NCI-H345 treated with DMSO at 0.1 percent for 48 hours (cell line): ENCODE measurements around the gene DDX24.

ENCODE experiments used
- DNase-seq: peaks from one replicate; lab custom pipeline; 2025; ENCODE audit not compliant: unreplicated experiment; lab: John Stamatoyannopoulos, UW

The DDX24 gene

GRCh38 chr14:94050231-94050880 is 30.6 kb downstream of the DDX24 start:
- DNase-seq, result no peak

- DNase-seq, result no peak
Observed at GRCh38 chr14:94049625-94050023, 31.4 kb downstream of the DDX24 start.

GRCh38 chr14:94048691-94049624 is 32.0 kb downstream of the DDX24 start:
- peak; percentile 53 for DNase-seq

DNA sequence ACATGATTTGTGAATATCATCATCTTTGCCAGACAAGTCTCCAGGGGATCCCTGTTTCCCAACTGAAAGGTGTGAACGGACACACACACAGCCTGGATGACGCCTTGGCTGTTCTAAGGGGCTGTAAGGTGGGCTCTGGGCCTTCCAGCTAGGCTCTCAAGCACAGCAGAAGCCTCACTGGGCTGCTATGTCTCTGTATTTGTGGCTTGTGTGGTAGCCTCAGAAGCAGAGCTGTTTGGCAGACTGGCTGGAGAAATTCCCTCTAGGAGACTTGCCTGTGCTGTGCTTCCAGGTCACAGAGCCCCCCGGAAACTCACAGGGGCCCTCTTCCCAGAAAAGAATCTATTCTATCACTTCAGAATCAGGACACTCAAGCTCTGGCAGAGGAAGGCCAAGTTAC is 33.4 kb downstream of the DDX24 start:
- no peak for DNase-seq

- no peak for DNase-seq
Observed at GRCh38 chr14:94046696-94047250, 34.2 kb downstream of the DDX24 start.

DNA sequence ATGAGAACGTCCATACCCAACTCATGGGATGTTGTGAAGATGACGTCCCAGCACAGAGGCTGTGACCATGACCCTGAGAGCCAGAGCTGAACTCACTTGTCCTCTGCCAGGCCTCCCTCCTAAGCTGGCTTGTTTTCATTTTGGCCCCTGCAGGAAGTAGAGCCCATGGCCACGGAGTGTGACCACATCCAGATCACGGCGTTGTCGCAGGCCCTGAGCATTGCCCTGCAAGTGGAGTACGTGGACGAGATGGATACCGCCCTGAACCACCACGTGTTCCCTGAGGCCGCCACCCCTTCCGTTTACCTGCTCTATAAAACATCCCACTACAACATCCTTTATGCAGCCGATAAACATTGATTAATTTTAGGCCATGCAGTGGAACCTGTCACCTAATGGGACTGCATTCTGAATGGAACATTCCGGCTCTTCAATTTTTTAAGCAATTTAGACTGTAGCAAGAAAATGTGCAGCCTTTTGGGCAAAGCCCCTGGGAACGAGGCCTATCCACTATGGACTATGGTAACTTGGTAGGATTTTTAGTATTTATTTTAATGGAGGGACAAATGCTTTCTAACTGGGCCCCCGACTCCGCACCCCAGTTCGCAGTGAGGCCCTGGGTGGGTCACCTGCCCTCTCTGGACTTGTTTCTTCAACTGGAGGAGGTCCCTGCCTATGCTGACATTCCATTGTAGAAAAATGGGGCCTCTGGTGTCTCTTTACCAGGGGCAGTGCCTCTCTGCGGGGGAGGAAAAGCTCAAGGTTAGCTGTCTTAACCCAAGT is 35.2 kb downstream of the DDX24 start:
- no peak for DNase-seq

GRCh38 chr14:94045101-94045500 is 35.9 kb downstream of the DDX24 start:
- DNase-seq, result no peak

- DNase-seq, result no peak
Observed at GRCh38 chr14:94044476-94045091, 36.4 kb downstream of the DDX24 start.

DNA sequence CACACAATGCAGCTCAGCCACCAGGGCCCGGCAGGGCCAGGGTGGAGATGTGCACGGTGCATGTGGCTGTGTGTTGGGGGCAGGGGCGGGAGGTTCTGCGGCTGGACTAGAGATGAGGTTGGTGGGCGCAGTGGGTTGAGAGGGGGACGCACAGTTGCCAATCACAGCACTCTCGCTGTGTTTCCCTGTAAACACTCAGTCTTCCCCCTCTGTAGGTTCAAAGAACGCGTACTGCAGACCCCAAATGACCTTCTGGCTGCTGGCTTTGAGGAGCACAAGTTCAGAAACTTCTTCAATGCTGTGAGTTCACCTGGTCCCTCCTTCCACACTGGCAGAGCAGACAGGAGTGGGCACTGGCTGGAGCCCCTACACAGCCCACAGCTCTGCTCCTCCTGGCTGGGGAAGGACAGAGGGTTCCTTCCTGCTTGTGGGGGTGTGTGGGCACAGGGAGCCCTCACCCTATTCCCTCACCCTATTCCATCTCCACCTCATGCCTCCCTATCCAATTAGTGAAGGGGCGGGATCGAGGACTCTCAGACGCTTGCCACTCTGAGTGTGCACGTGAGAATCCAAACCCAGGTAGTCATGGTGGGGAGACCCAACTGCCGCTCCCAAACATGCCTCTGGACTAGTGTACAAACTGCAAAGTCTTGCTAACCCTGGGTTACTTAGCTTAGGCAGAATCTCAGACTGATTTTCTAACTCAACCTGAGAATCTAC is 37.1 kb downstream of the DDX24 start:
- DNase-seq, result no peak

DNA sequence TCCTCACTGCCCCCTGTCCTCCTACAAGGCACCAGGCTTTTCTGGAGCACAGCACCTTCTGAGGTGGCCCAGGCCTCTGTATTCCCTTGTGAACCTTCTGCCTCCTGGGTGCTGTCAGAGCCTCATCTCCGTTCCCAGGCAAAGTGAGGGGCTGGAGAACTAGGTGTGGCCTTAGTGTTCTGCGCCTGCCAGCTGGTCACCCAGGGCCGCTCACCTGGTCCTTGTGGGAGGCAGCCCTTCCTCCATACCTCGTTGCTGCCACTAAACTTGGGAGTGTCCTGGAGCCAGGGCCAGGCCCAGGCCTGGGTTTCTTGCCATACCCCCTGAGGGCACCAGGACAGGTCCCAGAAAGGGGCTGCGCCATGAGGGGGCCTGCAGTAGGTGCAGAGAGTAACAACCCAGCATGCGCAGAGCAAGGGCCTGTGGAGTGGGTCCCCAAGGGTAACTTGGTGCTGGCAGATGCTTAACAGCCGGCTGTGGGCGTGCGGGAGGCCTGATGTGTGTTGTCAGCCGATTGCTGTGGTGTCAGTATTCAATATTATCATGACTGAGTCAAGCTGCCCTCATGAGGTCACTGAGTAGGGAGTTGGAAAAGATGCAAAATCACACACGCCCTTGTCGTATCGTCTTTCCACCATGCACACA is 37.8 kb downstream of the DDX24 start:
- no peak for DNase-seq

- DNase-seq, result no peak
Observed at GRCh38 chr14:94042433-94043091, 38.4 kb downstream of the DDX24 start.

GRCh38 chr14:94041551-94042346 is 39.3 kb downstream of the DDX24 start:
- no peak for DNase-seq

GRCh38 chr14:94040796-94041195 is 40.2 kb downstream of the DDX24 start:
- no peak for DNase-seq

DNA sequence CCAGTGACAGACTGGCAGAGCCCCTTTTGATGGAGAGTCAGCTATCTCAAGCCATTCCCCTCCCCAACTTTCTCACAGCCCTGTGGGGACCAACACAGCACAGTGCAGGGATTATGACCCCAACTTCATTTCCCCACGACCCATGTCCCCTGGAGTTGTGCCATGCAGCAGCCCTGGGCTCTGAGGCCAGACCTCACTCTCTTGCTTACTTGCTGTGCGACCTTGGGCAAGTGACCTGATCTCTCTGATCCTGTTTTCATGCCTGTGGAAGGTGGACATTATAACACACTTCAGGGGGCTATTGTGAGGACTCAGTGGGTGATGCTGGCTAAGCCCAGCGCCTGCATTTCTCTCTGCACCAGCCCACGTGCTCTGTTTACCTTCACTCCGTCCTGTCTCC is 40.8 kb downstream of the DDX24 start:
- no peak for DNase-seq

DNA sequence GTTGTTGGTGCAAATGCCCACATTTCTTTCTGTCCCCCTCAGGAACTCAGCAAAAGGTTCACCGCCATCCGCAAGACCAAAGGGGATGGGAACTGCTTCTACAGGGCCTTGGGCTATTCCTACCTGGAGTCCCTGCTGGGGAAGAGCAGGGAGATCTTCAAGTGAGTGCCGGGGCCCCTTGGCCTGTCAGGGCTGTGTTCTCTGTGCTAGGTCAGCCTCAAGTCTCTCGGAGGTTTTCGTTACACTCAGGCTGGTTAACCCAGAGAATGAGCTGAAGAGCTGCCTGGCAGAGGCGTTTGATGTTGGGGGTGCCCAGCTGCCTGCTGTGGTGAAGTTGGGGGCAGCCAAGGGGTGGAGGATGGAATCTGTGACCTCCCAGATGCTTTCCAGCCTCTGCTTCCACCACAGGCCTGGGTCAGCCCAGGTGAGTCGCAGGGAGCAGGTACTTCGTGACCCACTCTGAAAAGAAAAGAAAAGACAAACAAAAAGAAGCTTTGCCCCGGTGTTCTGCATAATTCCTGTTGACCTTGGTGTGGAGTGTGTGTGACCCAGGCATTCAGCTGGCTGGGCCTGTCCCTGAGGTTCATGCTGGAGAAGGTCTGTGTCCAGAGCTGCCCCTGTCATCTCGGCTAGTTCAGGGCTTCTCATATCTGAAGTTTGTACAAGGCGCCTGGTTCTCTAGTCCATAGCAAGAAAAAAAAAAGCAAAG is 41.9 kb downstream of the DDX24 start:
- DNase-seq, result no peak

- no peak for DNase-seq
Observed at GRCh38 chr14:94038510-94038909, 42.5 kb downstream of the DDX24 start.

GRCh38 chr14:94037954-94038353 is 43.0 kb downstream of the DDX24 start:
- no peak for DNase-seq
